OCI-LY7 (cell line): ENCODE measurements around the gene KRT76.

Source experiments
- CTCF ChIP-seq: fragments of 200-600 bp; sonication (generic); conservative IDR thresholded peaks from 2 replicates; pipeline ENCODE4 v1.5.1; 2014; ENCODE audit warnings: mild to moderate bottlenecking, antibody characterized with exemption, low read length, moderate library complexity, mixed read lengths
- EZH2phosphoT487 ChIP-seq: fragments of 200-600 bp; sonication (generic); IDR thresholded peaks from 2 replicates; pipeline ENCODE4 v1.6.1; 2018; ENCODE audit warnings: low read depth, borderline replicate concordance, mild to moderate bottlenecking, mixed run types, antibody characterized with exemption, low read length, moderate library complexity, mixed read lengths

GRCh38 chr12:52789637-52790426 is 12.7 kb upstream of the KRT76 start:
- TF ChIP-seq CTCF: no peak
- no peak for TF ChIP-seq EZH2phosphoT487
